HG02938 (cell line): ENCODE results near the gene MNDA.
"Not testable (repeated sequence)": the region's sequence is repeated elsewhere in the genome, so short reads cannot be mapped to it uniquely, and the experiment has no call there.

ENCODE experiments used
- ATAC-seq: cut with Tn5 transposase; IDR thresholded peaks from one replicate; pipeline ENCODE4 v1.9.1; 2021; ENCODE audit warnings: mild to moderate bottlenecking, moderate library complexity; ENCODE audit not compliant: unreplicated experiment

The MNDA gene

DNA sequence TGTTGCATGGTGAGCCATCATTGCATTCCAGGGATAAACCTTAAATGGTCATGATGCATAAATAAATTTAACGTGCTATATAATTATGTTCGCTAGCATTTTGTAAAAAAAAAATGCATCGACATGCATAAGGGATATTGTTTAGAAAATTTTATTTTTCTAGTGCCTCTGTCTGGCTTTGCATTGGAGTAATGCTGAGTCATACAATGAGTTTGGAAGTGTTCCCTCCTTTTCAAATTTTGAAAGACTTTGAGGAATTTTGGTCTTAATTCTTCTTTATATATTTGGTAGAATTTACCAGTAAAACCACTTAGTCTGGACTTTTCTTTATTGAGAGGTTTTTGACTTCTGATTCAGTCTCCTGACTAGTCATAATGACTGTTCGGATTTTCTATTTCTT lies 4.9 kb downstream of the MNDA start:
- ATAC-seq, result no peak

DNA sequence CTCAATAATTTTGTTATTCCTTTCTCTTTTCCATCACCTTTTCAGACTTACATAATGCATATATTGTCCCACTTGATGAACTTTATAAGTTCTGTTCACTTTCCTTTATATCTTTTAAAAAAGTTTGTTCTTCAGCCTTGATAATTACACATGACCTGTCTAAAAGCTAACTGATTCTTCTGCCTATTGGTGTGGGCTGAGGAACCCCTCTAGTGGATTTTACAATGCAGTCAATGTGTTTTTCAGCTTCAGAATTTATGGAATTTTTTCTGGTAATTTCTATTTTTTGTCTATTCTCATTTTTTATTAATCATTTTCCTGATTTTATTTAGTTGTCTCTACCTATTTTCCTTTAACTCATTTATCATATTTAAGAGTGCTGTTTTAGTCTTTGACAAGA lies 7.5 kb downstream of the MNDA start:
- no peak for ATAC-seq

- ATAC-seq, result no peak
These were observed 8.4 kb downstream of the MNDA start for GRCh38 chr1:158839566-158839965.

GRCh38 chr1:158840236-158840635 lies 9.1 kb downstream of the MNDA start:
- ATAC-seq, result no peak

DNA sequence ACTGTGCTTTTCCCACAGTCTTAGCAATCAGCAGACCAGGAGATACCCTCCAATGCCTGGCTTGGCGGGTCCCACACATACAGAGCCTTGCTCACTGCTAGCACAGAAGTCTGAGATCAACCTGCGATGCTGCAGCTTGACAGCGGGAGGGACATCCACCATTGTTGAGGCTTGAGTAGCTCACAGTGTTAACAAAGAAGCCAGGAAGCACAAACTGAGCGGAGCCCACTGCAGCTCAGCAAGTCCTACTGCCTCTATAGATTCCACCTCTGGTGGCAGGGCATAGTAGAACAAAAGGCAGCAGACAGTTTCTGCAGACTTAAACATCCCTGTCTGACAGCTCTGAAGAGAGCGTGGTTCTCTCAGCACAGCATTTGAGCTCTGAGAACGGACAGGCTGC lies 33.4 kb downstream of the MNDA start:
- ATAC-seq, result no peak

- not testable (repeated sequence) for ATAC-seq
These were observed 39.3 kb downstream of the MNDA start for GRCh38 chr1:158870438-158870837.

DNA sequence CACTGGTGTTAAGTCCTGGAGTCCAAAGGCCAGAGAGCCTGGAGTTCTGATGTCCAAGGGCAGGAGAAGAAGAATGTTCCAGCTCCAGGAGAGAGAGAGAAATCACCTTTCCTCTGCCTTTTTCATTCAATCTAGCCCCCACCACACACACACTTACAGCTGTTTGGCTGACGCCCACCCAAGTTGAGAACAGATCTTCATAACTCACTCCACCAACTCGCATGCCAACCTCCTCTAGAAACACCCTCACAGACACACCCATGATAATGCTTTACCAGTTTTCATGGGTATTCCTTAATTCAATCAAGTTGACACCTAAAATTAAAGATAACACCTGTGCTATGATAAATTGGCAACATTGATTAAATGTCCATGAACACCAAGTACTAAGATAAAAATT lies 42.0 kb downstream of the MNDA start:
- ATAC-seq, result no peak

GRCh38 chr1:158893654-158894053 lies 62.5 kb downstream of the MNDA start:
- ATAC-seq, result no peak

DNA sequence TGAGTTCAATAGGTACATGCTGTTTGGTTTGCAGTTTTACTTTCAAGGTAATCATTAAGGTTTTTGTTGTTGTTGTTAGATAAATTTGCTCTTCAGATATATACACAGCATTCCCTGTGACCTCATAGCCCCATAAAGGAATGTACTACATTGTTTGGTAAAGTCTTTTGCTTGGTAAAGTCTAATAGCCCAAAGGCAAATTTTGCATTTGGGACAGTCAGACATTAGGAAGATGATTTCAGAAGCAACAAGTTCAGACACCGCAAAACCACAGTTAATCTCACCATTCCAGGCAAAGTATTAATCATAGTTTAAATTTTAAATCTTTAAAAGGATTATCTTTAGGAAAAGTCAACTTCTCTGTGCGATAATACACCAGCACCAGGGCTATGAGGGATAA lies 67.6 kb downstream of the MNDA start:
- ATAC-seq, result no peak
